ENCODE results near the gene KCNK7. TPM values are rescaled to one million over a fixed set of nuclear protein-coding genes. Genes with fewer than 3 reads are reported as not detected.
A peak's percentile ranks its signal among the peaks of the same experiment; 100 is the strongest.

Gene KCNK7
- total and polyA plus RNA-seq, 2 experiments from 2014 or later: 0.60 TPM; not detected in 1

DNA sequence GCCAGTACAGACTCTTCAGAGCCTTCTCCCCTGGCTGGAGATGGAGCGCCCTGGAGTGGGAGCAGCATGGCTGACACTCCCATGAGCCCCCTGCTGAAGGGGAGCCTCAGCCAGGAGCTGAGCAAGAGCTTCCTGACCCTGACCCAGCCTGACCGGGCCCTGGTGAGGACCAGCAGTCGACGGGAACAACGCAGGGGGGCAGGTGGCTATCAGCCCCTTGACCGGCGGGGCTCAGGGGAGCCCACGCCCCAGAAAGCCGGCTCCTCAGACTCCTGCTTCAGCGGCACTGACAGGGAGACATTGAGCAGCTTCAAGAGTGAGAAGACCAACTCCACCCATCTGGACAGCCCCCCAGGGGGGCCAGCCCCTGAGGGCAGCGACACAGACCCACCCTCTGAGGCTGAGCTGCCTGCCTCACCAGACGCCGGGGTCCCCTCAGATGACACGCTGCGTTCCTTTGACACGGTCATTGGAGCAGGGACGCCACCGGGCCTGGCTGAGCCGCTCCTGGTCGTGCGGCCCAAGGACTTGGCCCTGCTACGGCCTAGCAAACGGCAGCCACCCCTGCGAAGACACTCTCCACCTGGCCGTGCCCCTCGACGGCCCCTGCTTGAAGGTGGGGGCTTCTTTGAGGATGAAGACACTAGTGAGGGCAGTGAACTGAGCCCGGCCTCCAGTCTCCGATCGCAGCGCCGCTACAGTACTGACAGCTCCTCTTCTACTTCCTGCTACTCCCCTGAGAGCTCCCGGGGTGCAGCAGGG is 22.6 kb upstream of the KCNK7 start:
- Mint-ChIP-seq H3K9me3 (no peaks in the 10 kb centered on the region; the same call in 2 of the 3 replicates), H3K4me3 (0 out of 3 replicates have a peak overlapping the region, but pooled peaks have one; percentile 94), H3K27ac (no peak overlapping the region), H3K27me3 (ENCODE audit: insufficient read depth, low read depth, poor library complexity) (peaks cover 20% of the 10 kb centered on the region), H3K36me3 (ENCODE audit: low read depth) (peaks cover 28% of the 10 kb centered on the region), H3K4me1 (peaks cover 8% of the 10 kb centered on the region)
- H2AFZ ChIP-seq: no peak overlapping the region
- TF ChIP-seq, protein P1, sequence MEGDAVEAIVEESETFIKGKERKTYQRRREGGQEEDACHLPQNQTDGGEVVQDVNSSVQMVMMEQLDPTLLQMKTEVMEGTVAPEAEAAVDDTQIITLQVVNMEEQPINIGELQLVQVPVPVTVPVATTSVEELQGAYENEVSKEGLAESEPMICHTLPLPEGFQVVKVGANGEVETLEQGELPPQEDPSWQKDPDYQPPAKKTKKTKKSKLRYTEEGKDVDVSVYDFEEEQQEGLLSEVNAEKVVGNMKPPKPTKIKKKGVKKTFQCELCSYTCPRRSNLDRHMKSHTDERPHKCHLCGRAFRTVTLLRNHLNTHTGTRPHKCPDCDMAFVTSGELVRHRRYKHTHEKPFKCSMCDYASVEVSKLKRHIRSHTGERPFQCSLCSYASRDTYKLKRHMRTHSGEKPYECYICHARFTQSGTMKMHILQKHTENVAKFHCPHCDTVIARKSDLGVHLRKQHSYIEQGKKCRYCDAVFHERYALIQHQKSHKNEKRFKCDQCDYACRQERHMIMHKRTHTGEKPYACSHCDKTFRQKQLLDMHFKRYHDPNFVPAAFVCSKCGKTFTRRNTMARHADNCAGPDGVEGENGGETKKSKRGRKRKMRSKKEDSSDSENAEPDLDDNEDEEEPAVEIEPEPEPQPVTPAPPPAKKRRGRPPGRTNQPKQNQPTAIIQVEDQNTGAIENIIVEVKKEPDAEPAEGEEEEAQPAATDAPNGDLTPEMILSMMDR (conservative IDR thresholded peaks at IDR 0.05; ENCODE audit: low read depth in 2 of 2): no peak
- no peak for TF ChIP-seq STAT1 (IDR thresholded peaks at IDR 0.05; ENCODE audit: unreplicated experiment)
- TF ChIP-seq CREB1 (CRISPR knock-in tag; IDR thresholded peaks at IDR 0.05; ENCODE audit: low read depth): no peak
- TF ChIP-seq JUNB (IDR thresholded peaks at IDR 0.05; ENCODE audit: unreplicated experiment): no peak
- TF ChIP-seq, protein P2, sequence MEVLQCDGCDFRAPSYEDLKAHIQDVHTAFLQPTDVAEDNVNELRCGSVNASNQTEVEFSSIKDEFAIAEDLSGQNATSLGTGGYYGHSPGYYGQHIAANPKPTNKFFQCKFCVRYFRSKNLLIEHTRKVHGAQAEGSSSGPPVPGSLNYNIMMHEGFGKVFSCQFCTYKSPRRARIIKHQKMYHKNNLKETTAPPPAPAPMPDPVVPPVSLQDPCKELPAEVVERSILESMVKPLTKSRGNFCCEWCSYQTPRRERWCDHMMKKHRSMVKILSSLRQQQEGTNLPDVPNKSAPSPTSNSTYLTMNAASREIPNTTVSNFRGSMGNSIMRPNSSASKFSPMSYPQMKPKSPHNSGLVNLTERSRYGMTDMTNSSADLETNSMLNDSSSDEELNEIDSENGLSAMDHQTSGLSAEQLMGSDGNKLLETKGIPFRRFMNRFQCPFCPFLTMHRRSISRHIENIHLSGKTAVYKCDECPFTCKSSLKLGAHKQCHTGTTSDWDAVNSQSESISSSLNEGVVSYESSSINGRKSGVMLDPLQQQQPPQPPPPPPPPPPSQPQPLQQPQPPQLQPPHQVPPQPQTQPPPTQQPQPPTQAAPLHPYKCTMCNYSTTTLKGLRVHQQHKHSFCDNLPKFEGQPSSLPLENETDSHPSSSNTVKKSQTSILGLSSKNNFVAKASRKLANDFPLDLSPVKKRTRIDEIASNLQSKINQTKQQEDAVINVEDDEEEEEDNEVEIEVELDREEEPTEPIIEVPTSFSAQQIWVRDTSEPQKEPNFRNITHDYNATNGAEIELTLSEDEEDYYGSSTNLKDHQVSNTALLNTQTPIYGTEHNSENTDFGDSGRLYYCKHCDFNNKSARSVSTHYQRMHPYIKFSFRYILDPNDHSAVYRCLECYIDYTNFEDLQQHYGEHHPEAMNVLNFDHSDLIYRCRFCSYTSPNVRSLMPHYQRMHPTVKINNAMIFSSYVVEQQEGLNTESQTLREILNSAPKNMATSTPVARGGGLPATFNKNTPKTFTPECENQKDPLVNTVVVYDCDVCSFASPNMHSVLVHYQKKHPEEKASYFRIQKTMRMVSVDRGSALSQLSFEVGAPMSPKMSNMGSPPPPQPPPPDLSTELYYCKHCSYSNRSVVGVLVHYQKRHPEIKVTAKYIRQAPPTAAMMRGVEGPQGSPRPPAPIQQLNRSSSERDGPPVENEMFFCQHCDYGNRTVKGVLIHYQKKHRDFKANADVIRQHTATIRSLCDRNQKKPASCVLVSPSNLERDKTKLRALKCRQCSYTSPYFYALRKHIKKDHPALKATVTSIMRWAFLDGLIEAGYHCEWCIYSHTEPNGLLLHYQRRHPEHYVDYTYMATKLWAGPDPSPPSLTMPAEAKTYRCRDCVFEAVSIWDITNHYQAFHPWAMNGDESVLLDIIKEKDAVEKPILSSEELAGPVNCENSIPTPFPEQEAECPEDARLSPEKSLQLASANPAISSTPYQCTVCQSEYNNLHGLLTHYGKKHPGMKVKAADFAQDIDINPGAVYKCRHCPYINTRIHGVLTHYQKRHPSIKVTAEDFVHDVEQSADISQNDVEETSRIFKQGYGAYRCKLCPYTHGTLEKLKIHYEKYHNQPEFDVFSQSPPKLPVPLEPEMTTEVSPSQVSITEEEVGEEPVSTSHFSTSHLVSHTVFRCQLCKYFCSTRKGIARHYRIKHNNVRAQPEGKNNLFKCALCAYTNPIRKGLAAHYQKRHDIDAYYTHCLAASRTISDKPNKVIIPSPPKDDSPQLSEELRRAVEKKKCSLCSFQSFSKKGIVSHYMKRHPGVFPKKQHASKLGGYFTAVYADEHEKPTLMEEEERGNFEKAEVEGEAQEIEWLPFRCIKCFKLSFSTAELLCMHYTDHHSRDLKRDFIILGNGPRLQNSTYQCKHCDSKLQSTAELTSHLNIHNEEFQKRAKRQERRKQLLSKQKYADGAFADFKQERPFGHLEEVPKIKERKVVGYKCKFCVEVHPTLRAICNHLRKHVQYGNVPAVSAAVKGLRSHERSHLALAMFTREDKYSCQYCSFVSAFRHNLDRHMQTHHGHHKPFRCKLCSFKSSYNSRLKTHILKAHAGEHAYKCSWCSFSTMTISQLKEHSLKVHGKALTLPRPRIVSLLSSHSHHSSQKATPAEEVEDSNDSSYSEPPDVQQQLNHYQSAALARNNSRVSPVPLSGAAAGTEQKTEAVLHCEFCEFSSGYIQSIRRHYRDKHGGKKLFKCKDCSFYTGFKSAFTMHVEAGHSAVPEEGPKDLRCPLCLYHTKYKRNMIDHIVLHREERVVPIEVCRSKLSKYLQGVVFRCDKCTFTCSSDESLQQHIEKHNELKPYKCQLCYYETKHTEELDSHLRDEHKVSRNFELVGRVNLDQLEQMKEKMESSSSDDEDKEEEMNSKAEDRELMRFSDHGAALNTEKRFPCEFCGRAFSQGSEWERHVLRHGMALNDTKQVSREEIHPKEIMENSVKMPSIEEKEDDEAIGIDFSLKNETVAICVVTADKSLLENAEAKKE (CRISPR knock-in tag; IDR thresholded peaks at IDR 0.05): no peak
- no peak for TF ChIP-seq POLR2AphosphoS5 (IDR thresholded peaks at IDR 0.05; ENCODE audit: low read depth)
- TF ChIP-seq NANOG (IDR thresholded peaks at IDR 0.05; ENCODE audit: borderline replicate concordance): no peak
- no peak overlapping the region for H3K4me3 ChIP-seq
- DNase-seq (ENCODE audit: low spot score) (no peak), ATAC-seq (no peak)
- no peak overlapping the region for H3K4me2 ChIP-seq
- no peaks in the 10 kb centered on the region; the same call in 1 of the 2 replicates for H3K36me3 ChIP-seq (ENCODE audit: insufficient read depth)
- no peaks in the 10 kb centered on the region for H3K9me2 ChIP-seq (ENCODE audit: insufficient read depth)
- peaks cover 14% of the 10 kb centered on the region for H4K20me1 ChIP-seq (replicated peaks; ENCODE audit: insufficient read depth)
- peaks cover 6% of the 10 kb centered on the region; the same call in 1 of the 2 replicates for H3K4me1 ChIP-seq (ENCODE audit: insufficient read depth)
- peaks cover 3% of the 10 kb centered on the region for H3F3A ChIP-seq (replicated peaks; ENCODE audit: low read depth)
- no peak overlapping the region for H3K27ac ChIP-seq (ENCODE audit: low read depth)
- peaks cover 17% of the 10 kb centered on the region for H3K79me2 ChIP-seq (replicated peaks; ENCODE audit: insufficient read depth)
- no peaks in the 10 kb centered on the region for H3K27me3 ChIP-seq (ENCODE audit: insufficient read depth)

Data from GM23338 (cell line).